WTC11 (cell line): ENCODE results near the gene JKAMP. TPM values are rescaled to one million over a fixed set of nuclear protein-coding genes. Genes with fewer than 3 reads are reported as not detected.

Experiments
- ATAC-seq: fragments of 200-7000 bp; cut with Tn5 transposase; 2 replicates; pipeline ENCODE4 v1.10.0; 2021; ENCODE audit warnings: mild to moderate bottlenecking, moderate library complexity
- CTCF ChIA-PET: fragments of 300-600 bp; sonication (Branson Sonifier 250); formaldehyde crosslinking; loops from one replicate; lab custom pipeline; 2021; ENCODE audit warnings: antibody characterized with exemption; lab: Charles Lee
- POLR2A ChIA-PET: fragments of 350-600 bp; sonication (Branson Sonifier 250); formaldehyde crosslinking; loops from one replicate; lab custom pipeline; 2021; ENCODE audit warnings: antibody characterized with exemption; lab: Charles Lee
- DNase-seq: peaks from one replicate; pipeline ENCODE4 v3.0.0; 2021; ENCODE audit warnings: low spot score
- H3K27ac Mint-ChIP-seq: 2 replicates; pipeline ENCODE4 v1.8.0; 2021; ENCODE audit warnings: mixed read lengths
- H3K27me3 Mint-ChIP-seq: 2 replicates; pipeline ENCODE4 v1.8.0; 2021; ENCODE audit warnings: low read depth, mild to moderate bottlenecking, moderate library complexity, mixed read lengths
- H3K36me3 Mint-ChIP-seq: 2 replicates; pipeline ENCODE4 v1.8.0; 2021; ENCODE audit warnings: mixed read lengths
- H3K4me1 Mint-ChIP-seq: 2 replicates; pipeline ENCODE4 v1.8.0; 2022; ENCODE audit warnings: mixed read lengths
- H3K4me3 Mint-ChIP-seq: 2 replicates; pipeline ENCODE4 v1.8.0; 2021; ENCODE audit warnings: mild to moderate bottlenecking, moderate library complexity, mixed read lengths
- H3K9me3 Mint-ChIP-seq: 2 replicates; pipeline ENCODE4 v1.8.0; 2021; ENCODE audit warnings: mixed read lengths
- ESRRA ChIP-seq: sonication (generic); formaldehyde crosslinking; IDR thresholded peaks from 2 replicates; pipeline ENCODE4 v1.8.1; 2022; ENCODE audit warnings: mild to moderate bottlenecking, missing genetic modification reagents, borderline replicate concordance
- FOXP1 ChIP-seq: sonication (generic); formaldehyde crosslinking; IDR thresholded peaks from 2 replicates; pipeline ENCODE4 v1.8.0; 2022; ENCODE audit warnings: missing genetic modification reagents, mild to moderate bottlenecking, moderate library complexity, borderline replicate concordance
- IRF2 ChIP-seq: sonication (generic); formaldehyde crosslinking; IDR thresholded peaks from 2 replicates; pipeline ENCODE4 v1.8.0; 2022; ENCODE audit warnings: low read depth, missing genetic modification reagents, borderline replicate concordance
- KAT7 ChIP-seq: sonication (generic); formaldehyde crosslinking; IDR thresholded peaks from 2 replicates; pipeline ENCODE4 v1.8.1; 2023; ENCODE audit warnings: missing genetic modification reagents, mild to moderate bottlenecking, borderline replicate concordance
- NFATC4 ChIP-seq: fragments of 250-450 bp; sonication (Bioruptor Pico); IDR thresholded peaks from 2 replicates; pipeline ENCODE4 v1.9.0; 2021; ENCODE audit warnings: mild to moderate bottlenecking
- NR1H2 ChIP-seq: sonication (generic); formaldehyde crosslinking; IDR thresholded peaks from 2 replicates; pipeline ENCODE4 v1.9.0; 2021; ENCODE audit warnings: mild to moderate bottlenecking, moderate library complexity, missing genetic modification reagents
- TP53 ChIP-seq: sonication (generic); formaldehyde crosslinking; IDR thresholded peaks from 2 replicates; pipeline ENCODE4 v1.8.1; 2023; ENCODE audit warnings: mild to moderate bottlenecking, missing genetic modification reagents
- ZBTB21 ChIP-seq: sonication (generic); formaldehyde crosslinking; IDR thresholded peaks from 2 replicates; pipeline ENCODE4 v1.8.1; 2023; ENCODE audit warnings: mild to moderate bottlenecking, missing genetic modification reagents, borderline replicate concordance
- ZNF219 ChIP-seq: sonication (generic); formaldehyde crosslinking; IDR thresholded peaks from 2 replicates; pipeline ENCODE4 v1.8.0; 2023; ENCODE audit warnings: missing genetic modification reagents, mild to moderate bottlenecking, borderline replicate concordance
- ZNF671 ChIP-seq: fragments of 250-450 bp; sonication (Bioruptor Pico); IDR thresholded peaks from 2 replicates; pipeline ENCODE4 v1.8.0; 2021; ENCODE audit warnings: mild to moderate bottlenecking
- total RNA-seq: library from RNA; stranded (reverse); gene quantifications from 3 replicates; pipeline ENCODE4 v1.2.3, GENCODE V29; 2021
- TF ChIP-seq, protein P1 (sequence below): fragments of 250-450 bp; sonication (Bioruptor Pico); IDR thresholded peaks from 2 replicates; pipeline ENCODE4 v1.9.0; 2021; ENCODE audit warnings: mild to moderate bottlenecking
- TF ChIP-seq, protein P2 (sequence below): sonication (generic); formaldehyde crosslinking; IDR thresholded peaks from 2 replicates; pipeline ENCODE4 v1.8.1; 2022; ENCODE audit warnings: missing genetic modification reagents, borderline replicate concordance
- TF ChIP-seq, protein P3 (sequence below): sonication (generic); formaldehyde crosslinking; IDR thresholded peaks from 2 replicates; pipeline ENCODE4 v1.8.0; 2022; ENCODE audit warnings: missing genetic modification reagents
- TF ChIP-seq, protein P4 (sequence below): sonication (generic); formaldehyde crosslinking; conservative IDR thresholded peaks from 2 replicates; pipeline ENCODE4 v1.8.1; 2022; ENCODE audit warnings: mild to moderate bottlenecking, missing genetic modification reagents
- TF ChIP-seq, protein P5 (sequence below): sonication (generic); formaldehyde crosslinking; IDR thresholded peaks from 2 replicates; pipeline ENCODE4 v1.8.0; 2022; ENCODE audit warnings: mild to moderate bottlenecking, missing genetic modification reagents
- TF ChIP-seq, protein P6 (sequence below): sonication (generic); formaldehyde crosslinking; IDR thresholded peaks from 2 replicates; pipeline ENCODE4 v1.8.1; 2023; ENCODE audit warnings: mild to moderate bottlenecking, missing genetic modification reagents, moderate library complexity
- TF ChIP-seq, protein P7 (sequence below): sonication (generic); formaldehyde crosslinking; IDR thresholded peaks from 2 replicates; pipeline ENCODE4 v1.8.1; 2023; ENCODE audit warnings: mild to moderate bottlenecking, missing genetic modification reagents

Gene JKAMP
- total RNA-seq, 1 experiment from 2014 or later: 33.2 TPM

DNA sequence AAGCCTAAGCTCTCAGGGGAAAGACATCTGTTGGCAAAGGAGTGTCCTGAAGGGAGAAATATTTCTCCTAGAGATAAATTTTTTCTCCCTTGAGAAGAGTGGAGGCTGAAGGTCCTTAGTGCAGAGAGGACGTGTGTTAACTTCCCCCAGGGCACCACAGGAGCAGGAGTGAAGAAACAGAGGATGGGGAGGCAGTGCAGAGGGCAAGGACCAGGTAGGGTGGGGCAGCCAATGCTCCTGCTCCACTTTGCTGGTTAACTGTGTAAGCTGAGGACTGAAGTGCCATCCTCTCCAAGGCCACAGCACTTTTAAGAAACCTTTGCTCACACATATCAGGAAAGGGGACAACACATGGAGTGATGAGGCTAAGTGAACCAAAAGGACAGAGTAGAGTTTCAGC, 4.2 kb upstream of the JKAMP start (continued):
- TF ChIP-seq, protein P1, sequence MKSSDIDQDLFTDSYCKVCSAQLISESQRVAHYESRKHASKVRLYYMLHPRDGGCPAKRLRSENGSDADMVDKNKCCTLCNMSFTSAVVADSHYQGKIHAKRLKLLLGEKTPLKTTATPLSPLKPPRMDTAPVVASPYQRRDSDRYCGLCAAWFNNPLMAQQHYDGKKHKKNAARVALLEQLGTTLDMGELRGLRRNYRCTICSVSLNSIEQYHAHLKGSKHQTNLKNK (CRISPR knock-in tag): no peak
- TF ChIP-seq, protein P2, sequence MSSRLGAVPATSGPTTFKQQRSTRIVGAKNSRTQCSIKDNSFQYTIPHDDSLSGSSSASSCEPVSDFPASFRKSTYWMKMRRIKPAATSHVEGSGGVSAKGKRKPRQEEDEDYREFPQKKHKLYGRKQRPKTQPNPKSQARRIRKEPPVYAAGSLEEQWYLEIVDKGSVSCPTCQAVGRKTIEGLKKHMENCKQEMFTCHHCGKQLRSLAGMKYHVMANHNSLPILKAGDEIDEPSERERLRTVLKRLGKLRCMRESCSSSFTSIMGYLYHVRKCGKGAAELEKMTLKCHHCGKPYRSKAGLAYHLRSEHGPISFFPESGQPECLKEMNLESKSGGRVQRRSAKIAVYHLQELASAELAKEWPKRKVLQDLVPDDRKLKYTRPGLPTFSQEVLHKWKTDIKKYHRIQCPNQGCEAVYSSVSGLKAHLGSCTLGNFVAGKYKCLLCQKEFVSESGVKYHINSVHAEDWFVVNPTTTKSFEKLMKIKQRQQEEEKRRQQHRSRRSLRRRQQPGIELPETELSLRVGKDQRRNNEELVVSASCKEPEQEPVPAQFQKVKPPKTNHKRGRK (CRISPR knock-in tag): no peak

DNA sequence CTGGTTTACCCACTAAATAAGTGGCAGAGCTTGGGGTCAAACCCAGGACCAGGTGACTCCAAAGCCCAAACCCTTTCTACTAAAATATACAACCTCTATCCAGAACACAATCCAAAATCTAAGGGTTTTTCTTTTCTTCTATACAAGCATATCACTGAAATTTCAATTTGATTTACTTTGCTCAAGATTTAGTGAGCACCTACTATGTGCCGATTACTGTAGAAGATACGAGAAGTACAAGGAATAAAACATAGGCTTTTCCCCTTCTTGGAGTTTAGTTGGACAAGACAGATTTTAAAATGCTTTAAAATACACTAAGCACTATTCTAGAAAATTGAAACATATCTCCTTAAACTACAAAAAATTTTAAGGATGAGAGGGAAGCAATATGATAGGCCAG, 2.9 kb upstream of the JKAMP start:
- Mint-ChIP-seq H3K36me3 (peaks cover 10% of the 10 kb centered on the region), H3K27ac (no peak overlapping the region), H3K27me3 (no peaks in the 10 kb centered on the region), H3K4me3 (no peak overlapping the region), H3K4me1 (peaks cover 19% of the 10 kb centered on the region), H3K9me3 (no peaks in the 10 kb centered on the region)
- TF ChIP-seq, protein P3, sequence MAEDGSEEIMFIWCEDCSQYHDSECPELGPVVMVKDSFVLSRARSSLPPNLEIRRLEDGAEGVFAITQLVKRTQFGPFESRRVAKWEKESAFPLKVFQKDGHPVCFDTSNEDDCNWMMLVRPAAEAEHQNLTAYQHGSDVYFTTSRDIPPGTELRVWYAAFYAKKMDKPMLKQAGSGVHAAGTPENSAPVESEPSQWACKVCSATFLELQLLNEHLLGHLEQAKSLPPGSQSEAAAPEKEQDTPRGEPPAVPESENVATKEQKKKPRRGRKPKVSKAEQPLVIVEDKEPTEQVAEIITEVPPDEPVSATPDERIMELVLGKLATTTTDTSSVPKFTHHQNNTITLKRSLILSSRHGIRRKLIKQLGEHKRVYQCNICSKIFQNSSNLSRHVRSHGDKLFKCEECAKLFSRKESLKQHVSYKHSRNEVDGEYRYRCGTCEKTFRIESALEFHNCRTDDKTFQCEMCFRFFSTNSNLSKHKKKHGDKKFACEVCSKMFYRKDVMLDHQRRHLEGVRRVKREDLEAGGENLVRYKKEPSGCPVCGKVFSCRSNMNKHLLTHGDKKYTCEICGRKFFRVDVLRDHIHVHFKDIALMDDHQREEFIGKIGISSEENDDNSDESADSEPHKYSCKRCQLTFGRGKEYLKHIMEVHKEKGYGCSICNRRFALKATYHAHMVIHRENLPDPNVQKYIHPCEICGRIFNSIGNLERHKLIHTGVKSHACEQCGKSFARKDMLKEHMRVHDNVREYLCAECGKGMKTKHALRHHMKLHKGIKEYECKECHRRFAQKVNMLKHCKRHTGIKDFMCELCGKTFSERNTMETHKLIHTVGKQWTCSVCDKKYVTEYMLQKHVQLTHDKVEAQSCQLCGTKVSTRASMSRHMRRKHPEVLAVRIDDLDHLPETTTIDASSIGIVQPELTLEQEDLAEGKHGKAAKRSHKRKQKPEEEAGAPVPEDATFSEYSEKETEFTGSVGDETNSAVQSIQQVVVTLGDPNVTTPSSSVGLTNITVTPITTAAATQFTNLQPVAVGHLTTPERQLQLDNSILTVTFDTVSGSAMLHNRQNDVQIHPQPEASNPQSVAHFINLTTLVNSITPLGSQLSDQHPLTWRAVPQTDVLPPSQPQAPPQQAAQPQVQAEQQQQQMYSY (CRISPR knock-in tag): no peak
- TF ChIP-seq NR1H2 (CRISPR knock-in tag) (no peak), ZNF219 (no peak), ZBTB21 (no peak), ESRRA (CRISPR knock-in tag) (no peak), KAT7 (no peak), FOXP1 (CRISPR knock-in tag) (no peak), TP53 (CRISPR knock-in tag) (no peak), NFATC4 (CRISPR knock-in tag) (no peak), ZNF671 (CRISPR knock-in tag) (no peak), IRF2 (CRISPR knock-in tag) (no peak)
- TF ChIP-seq, protein P4, sequence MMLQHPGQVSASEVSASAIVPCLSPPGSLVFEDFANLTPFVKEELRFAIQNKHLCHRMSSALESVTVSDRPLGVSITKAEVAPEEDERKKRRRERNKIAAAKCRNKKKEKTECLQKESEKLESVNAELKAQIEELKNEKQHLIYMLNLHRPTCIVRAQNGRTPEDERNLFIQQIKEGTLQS (CRISPR knock-in tag): no peak
- TF ChIP-seq, protein P5, sequence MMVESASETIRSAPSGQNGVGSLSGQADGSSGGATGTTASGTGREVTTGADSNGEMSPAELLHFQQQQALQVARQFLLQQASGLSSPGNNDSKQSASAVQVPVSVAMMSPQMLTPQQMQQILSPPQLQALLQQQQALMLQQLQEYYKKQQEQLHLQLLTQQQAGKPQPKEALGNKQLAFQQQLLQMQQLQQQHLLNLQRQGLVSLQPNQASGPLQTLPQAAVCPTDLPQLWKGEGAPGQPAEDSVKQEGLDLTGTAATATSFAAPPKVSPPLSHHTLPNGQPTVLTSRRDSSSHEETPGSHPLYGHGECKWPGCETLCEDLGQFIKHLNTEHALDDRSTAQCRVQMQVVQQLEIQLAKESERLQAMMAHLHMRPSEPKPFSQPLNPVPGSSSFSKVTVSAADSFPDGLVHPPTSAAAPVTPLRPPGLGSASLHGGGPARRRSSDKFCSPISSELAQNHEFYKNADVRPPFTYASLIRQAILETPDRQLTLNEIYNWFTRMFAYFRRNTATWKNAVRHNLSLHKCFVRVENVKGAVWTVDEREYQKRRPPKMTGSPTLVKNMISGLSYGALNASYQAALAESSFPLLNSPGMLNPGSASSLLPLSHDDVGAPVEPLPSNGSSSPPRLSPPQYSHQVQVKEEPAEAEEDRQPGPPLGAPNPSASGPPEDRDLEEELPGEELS (CRISPR knock-in tag): no peak
- TF ChIP-seq, protein P6, sequence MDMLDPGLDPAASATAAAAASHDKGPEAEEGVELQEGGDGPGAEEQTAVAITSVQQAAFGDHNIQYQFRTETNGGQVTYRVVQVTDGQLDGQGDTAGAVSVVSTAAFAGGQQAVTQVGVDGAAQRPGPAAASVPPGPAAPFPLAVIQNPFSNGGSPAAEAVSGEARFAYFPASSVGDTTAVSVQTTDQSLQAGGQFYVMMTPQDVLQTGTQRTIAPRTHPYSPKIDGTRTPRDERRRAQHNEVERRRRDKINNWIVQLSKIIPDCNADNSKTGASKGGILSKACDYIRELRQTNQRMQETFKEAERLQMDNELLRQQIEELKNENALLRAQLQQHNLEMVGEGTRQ (CRISPR knock-in tag): no peak
- TF ChIP-seq, protein P7, sequence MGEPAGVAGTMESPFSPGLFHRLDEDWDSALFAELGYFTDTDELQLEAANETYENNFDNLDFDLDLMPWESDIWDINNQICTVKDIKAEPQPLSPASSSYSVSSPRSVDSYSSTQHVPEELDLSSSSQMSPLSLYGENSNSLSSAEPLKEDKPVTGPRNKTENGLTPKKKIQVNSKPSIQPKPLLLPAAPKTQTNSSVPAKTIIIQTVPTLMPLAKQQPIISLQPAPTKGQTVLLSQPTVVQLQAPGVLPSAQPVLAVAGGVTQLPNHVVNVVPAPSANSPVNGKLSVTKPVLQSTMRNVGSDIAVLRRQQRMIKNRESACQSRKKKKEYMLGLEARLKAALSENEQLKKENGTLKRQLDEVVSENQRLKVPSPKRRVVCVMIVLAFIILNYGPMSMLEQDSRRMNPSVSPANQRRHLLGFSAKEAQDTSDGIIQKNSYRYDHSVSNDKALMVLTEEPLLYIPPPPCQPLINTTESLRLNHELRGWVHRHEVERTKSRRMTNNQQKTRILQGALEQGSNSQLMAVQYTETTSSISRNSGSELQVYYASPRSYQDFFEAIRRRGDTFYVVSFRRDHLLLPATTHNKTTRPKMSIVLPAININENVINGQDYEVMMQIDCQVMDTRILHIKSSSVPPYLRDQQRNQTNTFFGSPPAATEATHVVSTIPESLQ (CRISPR knock-in tag): no peak
- ATAC-seq: no peak
- ChIA-PET POLR2A (no interaction called here), CTCF (no interaction called here)
- DNase-seq: no peak
